Vagina (tissue), 2 donors: Measurements from ENCODE around the gene MEIS3. TPM values are rescaled to one million over a fixed set of nuclear protein-coding genes. Genes with fewer than 3 reads are reported as not detected.
A peak's percentile ranks its signal among the peaks of the same experiment; 100 is the strongest.

Experiments used
- DNase-seq, 2 donors: peaks; one replicate each; pipeline ENCODE4 v3.0.0-alpha.2; 2017; ENCODE audit errors: extremely low spot score in 2 of 2
- H3K27ac ChIP-seq: fragments of 200-600 bp; sonication (generic); one replicate; pipeline ENCODE4 v1.5.1; 2019
- H3K27me3 ChIP-seq: fragments of 200-600 bp; sonication (generic); one replicate; pipeline ENCODE4 v1.5.1; 2019
- H3K36me3 ChIP-seq, 2 donors: fragments of 200-600 bp; sonication (generic); one replicate each; pipeline ENCODE4 v1.5.1; 2017 to 2019
- H3K4me1 ChIP-seq: fragments of 200-600 bp; sonication (generic); one replicate; pipeline ENCODE4 v1.5.1; 2019
- H3K4me3 ChIP-seq, 2 donors: fragments of 200-600 bp; sonication (generic); 1 replicate in 1 of 2; 2 replicates in 1 of 2; pipeline ENCODE4 v1.5.1; 2016 to 2019
- H3K9me3 ChIP-seq: fragments of 200-600 bp; sonication (generic); one replicate; pipeline ENCODE4 v1.5.1; 2019
- CTCF ChIP-seq, 3 experiments: fragments of 450-650 bp in 2 of 3; fragments of 200-600 bp in 1 of 3; sonication (generic) in 1 of 3; IDR thresholded peaks; one replicate each; pipeline ENCODE4 v1.5.1; 2017 to 2019; ENCODE audit warnings: antibody characterized with exemption in 3 of 3, mild to moderate bottlenecking in 2 of 3, moderate library complexity in 2 of 3
- POLR2A ChIP-seq, 2 donors: fragments of 450-650 bp; IDR thresholded peaks; one replicate each; pipeline ENCODE4 v1.6.1; 2017; ENCODE audit warnings: antibody characterized with exemption in 2 of 2, mild to moderate bottlenecking in 2 of 2, moderate library complexity in 2 of 2
- POLR2AphosphoS5 ChIP-seq, 2 donors: sonication (generic); formaldehyde crosslinking; IDR thresholded peaks; one replicate each; pipeline ENCODE4 v1.9.0; 2017; ENCODE audit warnings: antibody characterized with exemption in 2 of 2, mild to moderate bottlenecking in 2 of 2, low read depth in 1 of 2; ENCODE audit not compliant: insufficient read depth in 1 of 2
- intact Hi-C: fragments of 100-400 bp; cut with DNase I; formaldehyde crosslinking; loops from one replicate; pipeline ENCODE4 v1.15.1; 2023
- total RNA-seq: library from RNA; depleted of rRNA; stranded (reverse); fragments of >200 nt; gene quantifications from one replicate; pipeline ENCODE4 v1.2.3, GENCODE V29; 2016

The MEIS3 gene
- total RNA-seq, 1 donor from 2014 or later: 20.6 TPM

- Histone ChIP-seq H3K27ac (no peak overlapping the region), H3K27me3 (peaks cover 11% of the 10 kb centered on the region), H3K4me3 (no peak overlapping the region), H3K9me3 (no peaks in the 10 kb centered on the region), H3K36me3 (no peaks in the 10 kb centered on the region), H3K4me1 (peaks cover 26% of the 10 kb centered on the region)
- intact Hi-C loops: loop anchor here (10.0 kb wide), 1 partner anchor 230 kb away; no protein-coding TSS in a partner anchor
- no peak for DNase-seq
- TF ChIP-seq POLR2A (IDR thresholded peaks at IDR 0.05) (no peak), CTCF (IDR thresholded peaks at IDR 0.05) (no peak), POLR2AphosphoS5 (IDR thresholded peaks at IDR 0.05; ENCODE audit: insufficient read depth in 1 of 2, low read depth in 1 of 2) (no peak)
Measured at GRCh38 chr19:47444388-47444821, 25.1 kb upstream of the MEIS3 start.

DNA sequence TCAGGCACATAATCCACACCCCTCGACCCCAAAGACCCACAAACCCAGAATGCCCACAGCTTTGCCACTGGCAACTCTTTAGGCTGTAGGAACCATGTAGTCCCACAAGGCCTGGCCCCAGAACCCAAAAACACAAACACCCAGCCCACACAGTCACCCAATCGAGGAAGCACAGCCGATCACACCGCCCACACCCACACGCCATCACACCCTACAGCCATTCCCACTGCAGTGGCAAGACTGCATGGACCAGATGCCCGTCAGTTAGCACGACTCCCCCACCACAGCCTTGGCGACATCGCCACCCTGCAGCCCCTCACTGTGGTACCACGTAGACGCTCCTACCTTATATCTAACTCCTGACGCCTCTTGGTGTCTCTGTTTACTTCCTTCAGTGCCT is 24.0 kb upstream of the MEIS3 start:
- TF ChIP-seq CTCF (IDR thresholded peaks at IDR 0.05): no peak
- no peak for TF ChIP-seq POLR2AphosphoS5 (IDR thresholded peaks at IDR 0.05; ENCODE audit: insufficient read depth in 1 of 2, low read depth in 1 of 2)
- TF ChIP-seq POLR2A (IDR thresholded peaks at IDR 0.05): no peak
- Histone ChIP-seq H3K4me3 (no peak overlapping the region), H3K27ac (no peak overlapping the region), H3K4me1 (peaks cover 26% of the 10 kb centered on the region), H3K9me3 (no peaks in the 10 kb centered on the region), H3K36me3 (no peaks in the 10 kb centered on the region), H3K27me3 (peaks cover 11% of the 10 kb centered on the region)
- no peak for DNase-seq
- intact Hi-C loops: loop anchor here (10.0 kb wide), 1 partner anchor 231 kb away; no protein-coding TSS in a partner anchor

- Histone ChIP-seq H3K36me3 (no peaks in the 10 kb centered on the region), H3K27me3 (no peaks in the 10 kb centered on the region), H3K27ac (no peak overlapping the region), H3K9me3 (no peaks in the 10 kb centered on the region), H3K4me3 (no peak overlapping the region), H3K4me1 (peaks cover 4% of the 10 kb centered on the region)
- TF ChIP-seq POLR2A (IDR thresholded peaks at IDR 0.05) (no peak), POLR2AphosphoS5 (IDR thresholded peaks at IDR 0.05; ENCODE audit: insufficient read depth in 1 of 2, low read depth in 1 of 2) (no peak), CTCF (IDR thresholded peaks at IDR 0.05) (no peak)
- DNase-seq: no peak
- intact Hi-C loops: loop anchor here (5.0 to 10.0 kb wide), 2 partner anchors 76 to 258 kb away; partner anchors contain the start of gene NAPA
Measured at GRCh38 chr19:47438793-47439220, 19.5 kb upstream of the MEIS3 start.

GRCh38 chr19:47437500-47437899 is 18.2 kb upstream of the MEIS3 start:
- no peak for TF ChIP-seq POLR2A (IDR thresholded peaks at IDR 0.05)
- no peak for TF ChIP-seq CTCF (IDR thresholded peaks at IDR 0.05)
- intact Hi-C loops: loop anchor here (5.0 to 10.0 kb wide), 2 partner anchors 77 to 260 kb away; partner anchors contain the start of gene NAPA
- Histone ChIP-seq H3K4me1 (peaks cover 4% of the 10 kb centered on the region), H3K27ac (no peak overlapping the region), H3K27me3 (no peaks in the 10 kb centered on the region), H3K36me3 (no peaks in the 10 kb centered on the region), H3K4me3 (no peak overlapping the region), H3K9me3 (no peaks in the 10 kb centered on the region)
- DNase-seq: no peak

DNA sequence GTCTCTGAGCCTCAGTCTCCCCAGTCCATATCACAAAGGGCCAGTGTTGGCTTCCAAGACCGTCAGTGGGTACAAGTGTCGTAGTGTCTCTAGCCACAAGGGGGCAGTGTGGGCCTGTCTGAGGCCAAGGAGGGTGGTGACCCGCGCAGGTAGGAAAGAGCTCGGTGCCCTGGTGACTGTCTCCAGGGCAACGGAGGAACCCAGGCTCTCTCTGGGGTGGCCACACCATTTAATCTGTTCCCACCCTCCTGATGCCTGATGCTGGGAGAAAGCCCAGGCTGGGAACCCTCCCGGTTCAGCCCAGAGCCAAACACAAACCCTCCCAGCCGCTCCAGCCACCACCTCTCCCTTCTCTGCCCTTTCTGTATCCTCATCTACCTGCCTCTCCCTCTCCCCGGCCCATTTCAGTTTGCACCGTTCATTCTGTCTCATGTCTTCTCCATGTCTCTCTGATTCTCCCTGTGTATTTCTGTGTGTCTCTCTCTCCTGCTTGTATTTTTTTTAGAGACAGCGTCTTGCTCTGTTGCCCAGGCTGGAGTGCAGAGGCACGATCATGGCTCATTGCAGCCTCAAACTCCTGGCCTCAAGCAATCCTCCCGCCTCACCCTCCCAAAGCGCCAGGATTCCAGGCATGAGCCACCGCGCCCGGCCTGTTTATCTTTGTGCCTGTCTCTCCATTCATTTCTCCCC is 17.5 kb upstream of the MEIS3 start:
- Histone ChIP-seq H3K4me1 (peaks cover 4% of the 10 kb centered on the region), H3K27me3 (no peaks in the 10 kb centered on the region), H3K36me3 (no peaks in the 10 kb centered on the region), H3K9me3 (no peaks in the 10 kb centered on the region), H3K27ac (no peak overlapping the region), H3K4me3 (no peak overlapping the region)
- peak; percentile 64 to 94 (median 93) for TF ChIP-seq CTCF (IDR thresholded peaks at IDR 0.05)
- no peak for TF ChIP-seq POLR2A (IDR thresholded peaks at IDR 0.05)
- peak in 1 of 2 donors; percentile 37 for TF ChIP-seq POLR2AphosphoS5 (IDR thresholded peaks at IDR 0.05; ENCODE audit: insufficient read depth in 1 of 2, low read depth in 1 of 2)
- intact Hi-C loops: loop anchor here (5.0 to 10.0 kb wide), 2 partner anchors 78 to 260 kb away; partner anchors contain the start of gene NAPA
- no peak for DNase-seq
